HG02943 (cell line): ENCODE measurements around the gene TVP23A.

Experiments used
- ATAC-seq: cut with Tn5 transposase; IDR thresholded peaks from one replicate; pipeline ENCODE4 v1.9.1; 2021; ENCODE audit warnings: mild to moderate bottlenecking, low read depth, moderate library complexity; ENCODE audit not compliant: unreplicated experiment

TVP23A gene

DNA sequence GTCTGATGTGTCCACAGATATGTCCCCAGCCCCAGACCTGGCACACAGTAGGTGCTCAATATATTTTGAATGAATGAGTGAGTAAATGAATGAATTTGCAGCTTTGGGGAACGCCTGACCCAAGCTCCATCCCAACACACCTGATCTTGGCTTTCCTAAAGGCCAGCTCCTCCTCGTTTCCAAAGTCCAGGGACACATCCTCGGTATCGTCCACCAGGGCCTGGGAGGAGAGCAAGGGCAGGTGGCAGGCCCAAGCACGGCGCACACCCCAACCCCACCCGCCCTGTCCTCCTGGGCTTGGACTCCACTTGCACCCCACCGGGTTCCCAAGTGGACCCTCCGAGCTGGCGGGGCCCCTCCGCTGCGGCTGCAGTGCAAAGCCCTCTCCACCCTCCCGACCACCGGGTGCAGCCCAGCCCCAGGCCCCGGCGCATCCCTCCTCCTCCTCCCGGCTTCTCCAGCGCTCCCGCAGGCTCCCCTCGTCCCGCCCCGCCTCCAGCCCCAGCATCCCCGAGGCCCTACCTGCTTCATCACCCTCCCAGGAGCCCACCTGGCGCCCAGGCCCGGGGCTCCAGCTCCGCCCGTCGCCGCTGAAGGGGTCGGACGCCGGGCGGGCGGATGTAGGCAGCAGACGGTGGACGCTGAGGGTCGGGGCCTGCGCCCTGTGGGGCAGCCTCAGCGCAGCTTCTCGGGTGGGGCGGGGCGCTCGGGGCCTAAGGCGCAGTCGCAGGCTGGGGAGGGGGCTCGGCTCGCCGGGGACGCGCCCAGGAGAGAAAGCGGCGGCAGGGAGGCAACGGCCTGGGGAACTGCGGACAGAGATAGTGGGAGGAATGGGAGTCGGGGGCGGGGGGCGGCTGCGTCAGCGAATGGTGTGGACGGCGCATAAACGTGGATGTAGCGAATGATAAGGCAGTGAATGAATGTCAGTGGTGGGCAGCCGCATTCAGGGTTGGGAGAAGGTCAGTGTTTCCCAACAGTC lies at the start of gene TVP23A:
TSS of gene TVP23A (minus strand) at position 832 of the 979 bp plus-strand sequence. CDS start at position 531, 301 bp downstream.
- ATAC-seq = no peak

DNA sequence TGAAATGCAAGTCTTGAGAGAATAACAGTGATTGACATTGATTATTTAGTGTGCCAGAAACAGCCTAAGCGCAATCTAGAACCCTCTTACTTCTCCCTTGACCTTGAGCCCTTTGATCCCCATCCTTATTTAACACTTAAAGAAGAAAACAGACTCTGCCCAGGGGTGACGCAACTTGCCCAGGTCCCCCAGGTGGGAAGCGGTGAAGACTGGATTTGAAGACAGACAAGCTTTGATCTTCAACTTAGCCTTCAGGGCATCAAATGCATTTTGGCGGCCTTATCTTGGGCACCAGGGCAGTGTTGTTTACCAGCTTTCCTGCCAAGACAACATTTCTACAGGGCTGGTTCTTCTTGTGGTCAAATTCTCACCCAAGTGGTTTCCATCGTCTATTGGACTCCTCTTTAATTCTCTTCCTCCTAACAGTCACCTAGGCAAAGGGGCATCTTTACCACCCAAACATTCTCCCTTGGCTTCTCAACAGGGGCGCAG lies 49.6 kb upstream of the TVP23A start:
- ATAC-seq = no peak

DNA sequence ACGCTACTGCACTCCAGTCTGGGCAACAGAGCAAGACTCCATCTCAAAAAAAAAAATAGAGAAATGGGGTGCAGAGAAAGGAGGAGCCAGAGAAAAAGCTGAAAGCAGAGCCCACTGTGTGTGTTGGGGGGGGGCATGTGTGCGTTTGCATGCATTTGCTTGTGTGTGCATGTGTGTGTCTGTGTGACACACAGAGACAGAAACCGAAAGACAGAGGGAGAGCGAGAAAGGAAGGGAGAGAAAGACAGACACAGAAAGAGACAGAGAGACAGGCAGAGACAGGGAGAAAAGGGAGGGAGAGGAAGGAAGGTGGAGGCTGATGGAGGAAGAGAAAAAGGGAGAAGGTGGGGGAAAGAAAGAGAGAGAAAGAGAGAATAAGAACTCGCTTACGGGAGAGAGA lies 48.6 kb upstream of the TVP23A start:
- ATAC-seq = no peak

DNA sequence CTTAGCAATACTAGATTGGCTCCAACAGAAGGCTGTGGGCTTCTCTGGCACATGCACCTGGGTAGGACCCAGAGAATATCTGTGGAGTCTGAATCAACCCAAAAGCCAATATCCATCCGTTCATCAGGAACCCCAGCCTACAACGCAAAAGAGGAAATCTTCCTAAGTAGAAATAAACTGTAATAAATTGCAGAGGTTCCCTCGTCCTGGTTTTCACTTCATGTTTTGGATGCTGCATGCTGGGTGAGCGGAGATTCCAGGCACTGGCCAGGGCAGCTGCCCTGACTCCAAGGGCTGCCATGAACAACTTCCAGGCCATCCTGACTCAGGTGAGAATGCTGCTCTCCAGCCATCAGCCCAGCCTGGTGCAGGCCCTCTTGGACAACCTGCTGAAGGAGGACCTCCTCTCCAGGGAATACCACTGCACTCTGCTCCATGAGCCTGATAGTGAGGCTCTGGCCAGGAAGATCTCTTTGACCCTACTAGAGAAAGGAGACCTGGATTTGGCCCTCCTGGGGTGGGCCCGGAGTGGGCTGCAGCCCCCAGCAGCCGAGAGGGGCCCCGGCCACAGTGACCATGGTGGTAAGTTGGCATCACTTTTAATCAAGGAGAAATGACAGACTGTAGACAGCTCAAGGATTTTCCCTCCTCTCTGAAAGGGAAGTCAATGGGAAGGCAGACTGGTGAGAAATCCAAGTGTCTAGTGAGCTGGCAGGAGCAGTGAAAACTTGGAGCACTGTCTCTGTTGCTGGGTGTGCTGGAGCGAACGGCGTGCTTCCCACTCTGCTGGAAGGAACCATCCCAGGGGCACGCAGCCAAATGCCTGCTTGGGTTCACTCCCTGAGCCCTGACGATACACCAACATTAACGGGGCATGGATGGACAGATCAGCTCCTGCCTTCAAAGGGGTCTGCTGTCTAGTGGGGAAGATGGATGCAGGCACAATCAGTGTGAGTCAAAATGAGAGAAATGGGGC lies 47.7 kb upstream of the TVP23A start:
- no peak for ATAC-seq

DNA sequence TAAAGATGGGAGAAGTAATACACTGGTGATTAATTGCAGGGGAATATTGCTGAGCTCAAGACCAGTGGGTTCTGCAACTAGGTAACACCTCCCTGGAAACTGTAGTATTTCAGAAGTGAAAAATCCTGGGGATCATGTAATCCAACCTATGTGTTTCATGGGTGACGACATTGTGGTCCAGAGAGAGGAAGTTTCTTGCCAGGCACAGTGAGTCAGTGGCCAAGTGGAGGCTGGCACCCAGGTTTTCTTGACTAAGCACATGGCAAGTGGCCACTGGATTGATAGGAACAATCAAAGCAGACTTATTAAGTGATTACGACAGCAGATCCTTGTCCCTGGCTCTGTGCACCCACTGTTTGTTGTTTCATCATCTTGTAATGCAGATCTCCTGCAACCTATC lies 43.8 kb upstream of the TVP23A start:
- no peak for ATAC-seq

DNA sequence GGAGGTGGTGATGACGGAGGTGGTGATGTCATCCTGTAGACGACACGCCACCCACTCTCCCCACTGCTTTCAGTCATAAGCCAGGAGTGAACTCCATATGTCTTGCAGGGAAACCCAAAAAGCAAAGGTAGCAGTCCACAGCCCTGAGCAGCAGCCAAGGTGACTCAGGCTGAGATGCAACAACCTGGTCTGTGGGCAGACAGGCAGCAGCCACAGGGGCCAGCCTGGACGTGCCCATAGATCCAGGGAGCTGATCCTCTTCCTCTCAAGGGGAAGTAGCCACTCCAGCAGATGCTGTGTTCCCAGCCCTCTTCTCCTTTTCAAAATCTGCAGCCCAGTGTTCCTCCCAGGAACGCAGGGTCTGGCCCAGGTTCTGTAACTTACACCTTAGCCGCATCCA lies 41.1 kb upstream of the TVP23A start:
- no peak for ATAC-seq

DNA sequence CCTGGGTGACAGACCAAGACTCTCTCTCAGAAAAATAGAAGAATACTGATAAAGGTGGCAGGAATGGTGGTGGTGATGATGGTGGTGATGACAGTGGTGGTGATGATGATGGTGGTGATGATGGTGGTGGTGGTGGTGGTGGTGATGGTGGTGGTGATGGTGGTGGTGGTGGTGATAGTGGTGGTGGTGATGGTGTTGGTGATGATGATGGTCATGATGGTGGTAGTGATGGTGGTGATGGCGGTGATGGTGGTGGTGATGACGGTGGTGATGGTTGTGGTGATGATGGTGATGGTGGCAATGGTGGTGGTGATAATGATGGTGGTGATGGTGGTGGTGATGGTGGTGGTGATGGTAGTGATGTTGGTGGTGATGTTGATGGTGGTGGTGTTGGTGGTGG lies 40.4 kb upstream of the TVP23A start:
- ATAC-seq = no peak

DNA sequence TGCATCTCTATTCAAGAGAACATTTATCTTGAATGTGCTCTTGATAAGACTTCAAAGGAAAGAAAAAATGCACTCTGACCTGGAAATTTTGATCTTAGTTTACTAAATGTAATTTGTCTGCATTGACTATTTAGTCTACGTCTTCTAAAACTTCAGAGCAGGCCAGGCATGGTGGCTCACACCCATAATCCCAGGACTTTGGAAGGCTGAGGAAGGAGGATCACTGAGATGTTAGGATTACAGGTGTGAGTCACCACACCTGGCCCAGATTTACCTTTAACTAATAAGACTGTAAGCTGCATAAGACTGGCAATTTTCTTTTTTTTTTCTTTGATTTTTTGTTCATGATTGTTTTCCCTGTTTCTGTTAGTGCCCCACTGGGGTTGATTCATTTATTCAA lies 39.6 kb upstream of the TVP23A start:
- no peak for ATAC-seq

DNA sequence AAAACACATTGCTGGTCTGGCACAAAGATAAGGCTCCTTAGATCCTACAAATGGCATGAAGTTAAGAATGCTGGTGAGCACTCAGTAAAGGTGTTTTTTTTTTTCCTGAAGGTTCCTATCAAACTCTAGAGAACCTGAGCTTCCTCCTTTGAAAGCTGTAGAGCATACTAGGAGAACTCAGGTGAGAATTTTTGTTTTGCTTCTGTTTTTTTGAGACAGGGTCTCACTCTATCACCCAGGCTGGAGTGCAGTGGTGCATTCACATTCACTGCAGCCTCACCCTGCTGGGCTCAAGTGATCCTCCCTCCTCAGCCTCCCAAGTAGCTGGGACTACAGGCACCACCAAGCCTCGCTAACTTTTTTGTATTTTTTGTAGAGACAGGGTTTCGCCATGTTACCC lies 37.4 kb upstream of the TVP23A start:
- ATAC-seq = no peak

DNA sequence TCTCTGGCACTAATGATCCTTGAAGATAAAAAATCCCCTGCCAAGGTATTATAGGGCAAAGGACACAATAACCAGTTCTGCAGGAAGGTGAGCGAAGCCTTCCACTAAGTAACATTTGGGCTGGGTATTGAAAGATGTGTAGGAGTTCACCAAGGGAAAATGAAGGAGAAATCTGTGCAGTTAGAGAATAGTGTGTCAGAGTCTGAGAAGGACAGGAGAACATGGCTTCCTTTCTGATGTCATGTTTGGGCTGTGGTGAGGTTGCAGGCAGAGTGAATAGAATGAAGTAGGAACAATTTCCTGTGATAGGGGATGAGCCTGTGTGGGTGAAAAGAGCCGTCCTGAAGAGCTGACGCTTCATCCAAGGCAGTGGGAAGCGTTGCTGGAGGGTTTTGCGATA lies 34.4 kb upstream of the TVP23A start:
- no peak for ATAC-seq

DNA sequence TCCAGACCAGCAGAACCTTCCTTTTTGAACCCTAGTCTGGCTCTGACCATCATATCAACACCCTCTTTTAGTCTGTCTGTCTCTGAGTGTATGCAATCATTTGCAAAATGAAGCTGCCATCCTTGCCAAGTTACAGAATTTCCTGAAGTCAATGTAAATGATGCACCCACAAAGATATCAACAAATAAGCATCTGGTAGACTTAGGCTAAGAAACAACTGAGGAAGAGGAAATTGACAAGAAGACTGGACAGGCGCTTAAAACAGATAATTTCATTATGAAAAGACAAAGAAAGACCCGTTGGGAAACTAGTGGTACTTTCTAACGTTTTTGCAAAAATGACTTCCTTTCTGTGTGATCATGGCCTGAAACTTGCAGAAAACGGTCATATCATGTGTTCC lies 33.7 kb upstream of the TVP23A start:
- no peak for ATAC-seq

DNA sequence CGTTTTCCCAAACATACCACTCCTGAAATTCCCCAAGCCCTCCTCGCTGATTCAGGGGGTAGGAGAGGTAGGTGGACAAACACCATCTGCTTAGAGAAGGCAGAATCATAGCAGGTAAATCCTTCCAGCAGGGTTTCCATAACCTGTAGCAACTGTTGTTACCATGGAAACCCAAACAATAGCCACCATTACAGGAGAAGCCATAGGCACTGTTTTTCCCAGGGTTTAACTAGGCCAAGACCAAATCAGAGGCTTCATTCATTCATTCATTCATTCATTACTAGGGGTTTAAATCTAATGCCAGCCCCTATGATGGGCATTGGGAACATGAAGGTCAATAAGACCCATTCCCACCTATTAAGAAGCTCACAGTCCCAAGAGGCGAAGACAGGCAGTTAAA lies 32.9 kb upstream of the TVP23A start:
- ATAC-seq = no peak

DNA sequence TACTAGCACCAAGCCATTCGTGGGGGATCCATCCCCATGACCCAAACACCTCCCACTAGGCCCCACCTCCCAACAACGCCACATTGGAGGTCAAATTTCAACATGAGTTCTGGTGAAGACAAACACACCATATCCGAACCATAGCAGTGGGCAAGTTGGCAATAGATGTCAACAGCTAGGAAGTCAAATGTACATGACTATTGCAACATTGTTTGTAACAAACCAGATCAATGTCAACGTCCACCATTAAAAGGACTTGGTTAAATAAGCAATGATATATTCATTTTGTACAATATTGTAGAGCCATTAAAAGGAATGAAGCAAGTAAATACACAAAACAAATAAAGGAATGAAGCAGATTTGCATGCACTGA lies 31.9 kb upstream of the TVP23A start:
- ATAC-seq = no peak

DNA sequence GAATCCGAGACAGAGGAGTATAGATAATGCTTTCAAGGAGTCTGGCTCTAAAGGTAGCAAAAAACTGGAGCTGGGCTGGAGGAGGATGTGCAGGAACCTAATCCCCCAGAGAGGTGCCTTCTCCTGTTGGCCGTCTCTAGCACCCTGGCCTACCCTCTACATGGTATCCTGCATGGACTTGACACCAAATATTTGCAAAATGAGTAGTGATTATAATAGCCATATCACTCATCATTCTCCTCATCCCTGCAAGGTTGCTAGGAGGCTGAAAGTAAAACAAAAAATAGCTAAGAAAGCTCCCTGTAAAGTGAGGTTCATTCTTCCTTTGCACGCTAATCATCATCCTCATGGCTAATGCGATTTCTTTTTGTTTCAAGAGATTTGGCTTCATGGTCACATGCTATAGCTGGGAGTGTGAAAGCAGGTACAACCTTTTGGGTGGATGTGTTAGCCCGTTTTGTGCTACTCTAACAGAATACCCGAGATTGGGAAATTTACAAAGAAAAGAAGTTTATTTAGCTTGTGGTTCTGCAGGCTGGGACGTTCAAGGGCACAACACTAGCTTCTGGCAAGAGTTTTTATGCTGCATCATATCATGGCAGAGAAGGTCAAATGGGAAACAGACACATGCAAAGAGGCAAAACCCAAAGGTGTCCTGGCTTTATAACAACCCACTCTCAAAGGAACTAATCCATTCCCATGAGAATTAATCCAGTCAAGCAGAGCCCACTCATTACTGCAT lies 31.3 kb upstream of the TVP23A start:
- ATAC-seq = no peak

DNA sequence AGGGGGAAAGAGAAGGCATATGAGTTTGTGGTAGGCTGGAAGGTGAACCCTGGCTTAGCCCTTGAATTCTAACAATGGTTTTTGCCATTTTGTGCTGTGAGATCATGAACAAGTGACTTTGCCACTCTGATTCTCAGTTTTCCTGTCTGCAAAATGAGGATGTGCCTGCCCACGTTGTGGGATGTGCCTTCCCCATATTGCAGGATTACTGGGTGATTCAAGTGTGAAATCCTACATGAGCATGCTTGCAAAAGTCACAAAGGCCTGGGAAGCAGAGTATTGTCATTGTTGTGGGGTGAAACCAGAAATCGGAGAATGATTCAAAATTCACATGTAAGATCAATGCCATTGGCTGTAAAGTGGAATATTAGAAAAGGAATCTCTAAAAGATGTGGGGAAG lies 28.6 kb upstream of the TVP23A start:
- no peak for ATAC-seq

DNA sequence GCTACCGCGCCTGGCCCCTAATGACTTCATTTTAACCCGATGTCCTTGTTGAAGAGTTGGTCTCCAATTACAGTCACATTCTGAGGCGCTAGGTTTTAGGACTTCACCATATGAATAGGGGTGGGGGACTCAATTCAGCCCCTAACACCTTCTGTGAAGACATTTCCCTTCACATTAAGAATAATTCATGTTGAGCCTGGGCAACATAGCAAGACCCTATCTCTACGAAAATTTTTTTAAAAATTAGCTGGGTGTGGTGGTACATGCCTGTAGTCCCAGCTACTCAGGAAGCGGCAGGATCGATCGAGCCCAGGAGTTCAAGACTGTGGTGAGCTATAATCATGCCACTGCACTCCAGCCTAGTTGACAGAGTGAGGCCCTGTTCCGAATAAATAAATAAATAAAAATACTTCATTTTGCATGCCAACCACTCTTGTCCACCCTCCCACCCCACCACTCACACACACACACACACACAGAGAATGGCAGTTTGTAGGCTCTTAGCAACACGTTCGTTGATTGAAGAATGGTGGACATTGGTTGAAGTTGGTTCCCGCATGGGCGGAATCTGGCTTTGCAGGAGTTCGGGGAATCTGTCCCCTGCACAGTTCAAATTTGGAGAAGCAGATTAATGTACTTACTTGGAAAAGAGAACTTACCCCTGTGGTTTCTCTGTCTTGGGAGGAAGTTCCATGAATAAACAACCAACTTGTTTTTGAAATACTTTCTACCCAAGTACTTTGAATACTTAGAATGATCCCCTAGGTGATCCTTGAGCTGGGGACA lies 27.8 kb upstream of the TVP23A start:
- no peak for ATAC-seq

DNA sequence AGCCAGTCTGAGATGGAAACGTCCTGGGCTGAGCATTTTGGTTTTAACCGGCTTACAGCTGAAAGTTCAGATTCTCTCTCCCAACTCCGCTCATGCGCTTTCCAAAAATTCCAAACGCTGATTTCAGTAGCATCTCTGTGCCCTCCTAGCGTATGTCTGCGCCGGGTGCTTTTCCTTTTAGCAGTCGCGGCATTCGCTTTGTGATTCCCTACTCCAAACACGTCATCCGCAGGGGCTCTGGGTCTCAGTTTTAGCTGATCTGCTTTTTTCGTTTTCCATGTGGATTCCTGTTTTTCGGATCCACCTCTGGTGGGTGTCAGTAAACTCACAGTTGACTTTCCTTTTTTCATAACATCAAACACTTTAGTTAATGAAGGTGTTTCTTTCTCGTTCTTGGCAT lies 22.1 kb upstream of the TVP23A start:
- no peak for ATAC-seq

DNA sequence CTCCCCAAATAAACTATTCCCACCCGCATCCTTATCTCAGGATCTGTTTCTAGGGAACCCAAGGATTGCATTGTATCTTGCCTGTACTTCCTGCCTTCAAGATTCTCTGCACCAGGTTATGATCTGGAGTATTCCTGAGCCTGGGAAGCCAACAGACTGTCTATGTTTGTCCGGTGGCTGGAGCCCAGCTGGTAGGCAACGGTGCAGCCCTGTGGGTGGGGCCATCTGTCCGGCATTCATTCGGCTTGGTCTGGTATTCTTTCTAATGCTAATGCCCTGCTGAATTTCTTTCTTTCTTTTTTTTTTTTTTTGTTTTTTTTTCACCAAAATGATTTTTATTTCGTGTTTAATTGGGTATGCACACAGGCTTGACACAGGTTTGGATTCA lies 20.7 kb upstream of the TVP23A start:
- no peak for ATAC-seq

DNA sequence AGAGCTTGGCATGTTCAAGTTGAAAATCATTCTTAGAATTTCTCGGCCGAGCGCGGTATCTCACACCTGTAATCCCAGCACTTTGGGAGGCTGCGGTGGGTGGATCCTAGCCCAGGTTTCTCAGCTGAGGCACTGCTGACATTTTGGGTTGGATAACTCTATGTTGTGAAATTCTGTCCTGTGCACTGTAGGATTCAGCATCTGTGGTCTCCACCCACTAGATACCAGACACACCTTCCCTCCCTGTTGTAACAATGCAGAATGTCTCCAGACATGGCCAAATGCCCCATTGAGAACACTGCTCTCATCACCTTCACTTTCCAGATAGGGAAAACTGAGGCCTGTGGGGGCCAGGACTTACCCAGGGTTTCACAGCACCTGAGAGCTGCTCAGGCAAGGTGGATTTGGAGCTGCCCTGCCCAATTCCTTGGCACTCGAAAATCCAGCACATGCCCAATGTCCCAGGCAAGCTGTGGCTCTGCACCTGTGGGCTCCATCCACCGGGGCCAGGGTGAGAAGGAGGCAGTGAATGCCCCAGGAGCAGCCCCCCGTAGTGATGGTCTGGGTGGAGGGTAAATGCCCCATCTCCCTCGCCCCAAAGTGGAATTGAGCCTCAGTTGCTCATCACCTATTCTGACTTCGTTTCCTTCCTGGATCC lies 20.2 kb upstream of the TVP23A start:
- ATAC-seq = no peak
